ENCODE results near the gene CFAP100. TPM values are rescaled to one million over a fixed set of nuclear protein-coding genes. Genes with fewer than 3 reads are reported as not detected.

Gene CFAP100
- total and polyA plus RNA-seq, 9 of the 15 experiments (the other 6 are each of a cell fraction or from before 2014, with no cell fraction given): not detected

DNA sequence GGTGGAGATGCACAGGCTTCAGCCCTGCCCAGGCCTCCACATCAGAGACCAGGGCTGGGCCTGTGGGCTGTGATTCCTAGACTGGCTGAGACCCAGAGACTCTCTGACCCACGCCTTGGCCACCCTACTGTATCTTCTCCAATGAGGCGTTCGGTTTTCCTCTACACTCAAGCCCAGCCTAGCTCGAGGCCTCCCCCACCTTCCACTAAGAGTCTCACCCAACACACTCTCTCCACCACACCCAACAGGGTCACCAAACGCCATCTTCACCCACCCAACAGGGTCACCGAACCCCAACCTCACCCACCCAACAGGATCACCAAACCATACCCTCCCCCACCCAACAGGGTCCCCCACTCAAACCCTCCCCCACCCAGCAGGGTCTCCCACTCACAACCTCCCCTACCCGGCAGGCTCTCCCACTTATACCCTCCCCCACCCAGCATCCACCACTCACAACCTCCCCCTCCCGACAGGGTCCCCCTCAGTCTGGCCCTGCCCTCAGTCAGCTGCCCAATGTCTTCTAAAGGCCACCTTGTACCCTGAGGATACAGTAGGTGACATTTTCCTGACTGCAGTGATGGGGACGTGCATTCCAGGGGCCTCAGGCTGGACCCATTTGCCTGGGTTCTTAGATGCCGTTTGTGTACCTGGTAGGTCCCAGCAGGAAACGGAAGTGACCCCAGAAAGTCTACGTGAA lies 20.4 kb downstream of the CFAP100 start:
- no peaks in the 10 kb centered on the region for H4K20me1 ChIP-seq (replicated peaks; ENCODE audit: control insufficient read depth, insufficient read depth, low read length)
- in situ Hi-C loops (cut with MboI): no loop called here
- ChIA-PET POLR2A (no interaction called here), CTCF (ENCODE audit: low intra/inter-chr PET ratio) (no interaction called here)
- no TSS peak for BruUV-seq (replicated peaks)
- peaks cover 0 to 11% of the 10 kb centered on the region in 2 experiments; a peak in 2 of 5 replicates for H3K4me1 ChIP-seq (replicated peaks in 1 of 2; ENCODE audit: control insufficient read depth in 2 of 2, insufficient read depth in 2 of 2, low read length in 2 of 2)
- H3K36me3 ChIP-seq (ENCODE audit: control insufficient read depth, insufficient read depth, low read length): no peaks in the 10 kb centered on the region
- H3K9ac ChIP-seq (ENCODE audit: insufficient read depth in 1 of 2, low read depth in 2 of 2, low read length in 2 of 2): no peak overlapping the region
- no peaks in the 10 kb centered on the region for H3K79me2 ChIP-seq (ENCODE audit: control insufficient read depth, insufficient read depth, low read length)
- H2AFZ ChIP-seq (ENCODE audit: low read depth, low read length): no peak overlapping the region
- H3K9me3 ChIP-seq (replicated peaks; ENCODE audit: control insufficient read depth, insufficient read depth, low read depth, low read length): no peaks in the 10 kb centered on the region
- no peak for FAIRE-seq
- H3K27ac ChIP-seq (ENCODE audit: extremely low read depth, low read depth, low read length): no peak overlapping the region
- no peaks in the 10 kb centered on the region for H3K9me1 ChIP-seq (ENCODE audit: control insufficient read depth, insufficient read depth, low read length)
- H3K27me3 ChIP-seq (ENCODE audit: control insufficient read depth in 2 of 2, insufficient read depth in 2 of 2, low read length in 2 of 2): peaks cover 3 to 40% of the 10 kb centered on the region in 2 experiments; a peak in 3 of 5 replicates
- intact Hi-C loops (cut with micrococcal nuclease): no loop called here
- no peak for DNase-seq (ENCODE audit: extremely low read depth in 1 of 4, low spot score in 3 of 4)
- no peak for ATAC-seq
- no peak overlapping the region for H3K4me3 ChIP-seq
- H3K4me2 ChIP-seq (ENCODE audit: insufficient read depth, low read length): no peak overlapping the region
- TF ChIP-seq IRF2 (CRISPR knock-in tag; IDR thresholded peaks at IDR 0.05): no peak
- no peak for TF ChIP-seq NELFE (IDR thresholded peaks at IDR 0.05; ENCODE audit: insufficient read depth, insufficient read length)
- no peak for TF ChIP-seq MAZ (CRISPR knock-in tag; conservative IDR thresholded peaks at IDR 0.05 in 1 of 2, IDR thresholded peaks at IDR 0.05 in 1 of 2)
- TF ChIP-seq, protein P1, sequence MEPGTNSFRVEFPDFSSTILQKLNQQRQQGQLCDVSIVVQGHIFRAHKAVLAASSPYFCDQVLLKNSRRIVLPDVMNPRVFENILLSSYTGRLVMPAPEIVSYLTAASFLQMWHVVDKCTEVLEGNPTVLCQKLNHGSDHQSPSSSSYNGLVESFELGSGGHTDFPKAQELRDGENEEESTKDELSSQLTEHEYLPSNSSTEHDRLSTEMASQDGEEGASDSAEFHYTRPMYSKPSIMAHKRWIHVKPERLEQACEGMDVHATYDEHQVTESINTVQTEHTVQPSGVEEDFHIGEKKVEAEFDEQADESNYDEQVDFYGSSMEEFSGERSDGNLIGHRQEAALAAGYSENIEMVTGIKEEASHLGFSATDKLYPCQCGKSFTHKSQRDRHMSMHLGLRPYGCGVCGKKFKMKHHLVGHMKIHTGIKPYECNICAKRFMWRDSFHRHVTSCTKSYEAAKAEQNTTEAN (CRISPR knock-in tag; IDR thresholded peaks at IDR 0.05): no peak
- no peak for TF ChIP-seq PHF21A (IDR thresholded peaks at IDR 0.05; ENCODE audit: borderline replicate concordance, low read depth)
- no peak for TF ChIP-seq TCFL5 (CRISPR knock-in tag; conservative IDR thresholded peaks at IDR 0.05)
- TF ChIP-seq, protein P2, sequence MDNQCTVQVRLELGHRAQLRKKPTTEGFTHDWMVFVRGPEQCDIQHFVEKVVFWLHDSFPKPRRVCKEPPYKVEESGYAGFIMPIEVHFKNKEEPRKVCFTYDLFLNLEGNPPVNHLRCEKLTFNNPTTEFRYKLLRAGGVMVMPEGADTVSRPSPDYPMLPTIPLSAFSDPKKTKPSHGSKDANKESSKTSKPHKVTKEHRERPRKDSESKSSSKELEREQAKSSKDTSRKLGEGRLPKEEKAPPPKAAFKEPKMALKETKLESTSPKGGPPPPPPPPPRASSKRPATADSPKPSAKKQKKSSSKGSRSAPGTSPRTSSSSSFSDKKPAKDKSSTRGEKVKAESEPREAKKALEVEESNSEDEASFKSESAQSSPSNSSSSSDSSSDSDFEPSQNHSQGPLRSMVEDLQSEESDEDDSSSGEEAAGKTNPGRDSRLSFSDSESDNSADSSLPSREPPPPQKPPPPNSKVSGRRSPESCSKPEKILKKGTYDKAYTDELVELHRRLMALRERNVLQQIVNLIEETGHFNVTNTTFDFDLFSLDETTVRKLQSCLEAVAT (IDR thresholded peaks at IDR 0.05): no peak
- TF ChIP-seq ZNF175 (CRISPR knock-in tag; IDR thresholded peaks at IDR 0.05; ENCODE audit: low read depth): no peak
- TF ChIP-seq, protein P3, sequence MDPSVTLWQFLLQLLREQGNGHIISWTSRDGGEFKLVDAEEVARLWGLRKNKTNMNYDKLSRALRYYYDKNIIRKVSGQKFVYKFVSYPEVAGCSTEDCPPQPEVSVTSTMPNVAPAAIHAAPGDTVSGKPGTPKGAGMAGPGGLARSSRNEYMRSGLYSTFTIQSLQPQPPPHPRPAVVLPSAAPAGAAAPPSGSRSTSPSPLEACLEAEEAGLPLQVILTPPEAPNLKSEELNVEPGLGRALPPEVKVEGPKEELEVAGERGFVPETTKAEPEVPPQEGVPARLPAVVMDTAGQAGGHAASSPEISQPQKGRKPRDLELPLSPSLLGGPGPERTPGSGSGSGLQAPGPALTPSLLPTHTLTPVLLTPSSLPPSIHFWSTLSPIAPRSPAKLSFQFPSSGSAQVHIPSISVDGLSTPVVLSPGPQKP (CRISPR knock-in tag; IDR thresholded peaks at IDR 0.05): no peak
- no peak for TF ChIP-seq ZNF584 (CRISPR knock-in tag; IDR thresholded peaks at IDR 0.05; ENCODE audit: low read depth)
- WGBS (ENCODE audit: insufficient coverage, low coverage, missing lambda C conversion rate): 0% methylated on average over 4 of the region's 12 CpGs

Measured in K562 (cell line).